Mesendoderm (in vitro differentiated cells): ENCODE data around the gene PPY.
"Not testable (repeated sequence)": the region's sequence is repeated elsewhere in the genome, so short reads cannot be mapped to it uniquely, and the experiment has no call there.

Experiments used
- DNase-seq: peaks from one replicate; pipeline ENCODE4 v3.0.0; 2013
- H2AK5ac ChIP-seq: 2 replicates; pipeline ENCODE4 v1.6.1; 2013; ENCODE audit warnings: low read length, inconsistent platforms
- H2BK120ac ChIP-seq: 2 replicates; pipeline ENCODE4 v1.6.1; 2013; ENCODE audit warnings: low read depth, mild to moderate bottlenecking, low read length, moderate library complexity, mixed read lengths
- H2BK15ac ChIP-seq: replicated peaks from 2 replicates; pipeline ENCODE4 v1.6.1; 2013; ENCODE audit warnings: low read depth, mild to moderate bottlenecking, moderate library complexity
- H2BK5ac ChIP-seq: 2 replicates; pipeline ENCODE4 v1.6.1; 2013; ENCODE audit warnings: low read length, inconsistent platforms
- H3K18ac ChIP-seq: 2 replicates; pipeline ENCODE4 v1.6.1; 2013; ENCODE audit warnings: mild to moderate bottlenecking, low read length, mixed read lengths
- H3K23ac ChIP-seq: one replicate; pipeline ENCODE4 v1.6.1; 2013; ENCODE audit warnings: low read length
- H3K27ac ChIP-seq: 2 replicates; pipeline ENCODE4 v1.5.1; 2013; ENCODE audit warnings: low read depth, mild to moderate bottlenecking, inconsistent platforms, low read length, moderate library complexity
- H3K27me3 ChIP-seq: 2 replicates; pipeline ENCODE4 v1.6.1; 2013; ENCODE audit warnings: low read length, control low read depth, mild to moderate bottlenecking, inconsistent platforms; ENCODE audit not compliant: insufficient read depth, poor library complexity
- H3K36me3 ChIP-seq: 2 replicates; pipeline ENCODE4 v1.6.1; 2013; ENCODE audit warnings: low read length, inconsistent platforms; ENCODE audit not compliant: control insufficient read depth, insufficient read depth
- H3K4ac ChIP-seq: one replicate; pipeline ENCODE4 v1.6.1; 2013; ENCODE audit warnings: low read depth, mild to moderate bottlenecking, low read length, moderate library complexity
- H3K4me1 ChIP-seq: 2 replicates; pipeline ENCODE4 v1.6.1; 2013; ENCODE audit warnings: low read depth, low read length, inconsistent platforms; ENCODE audit not compliant: control insufficient read depth
- H3K4me2 ChIP-seq: 2 replicates; pipeline ENCODE4 v1.6.1; 2013; ENCODE audit warnings: low read length
- H3K4me3 ChIP-seq: 2 replicates; pipeline ENCODE4 v1.5.1; 2013; ENCODE audit warnings: mild to moderate bottlenecking, low read length
- H3K56ac ChIP-seq: one replicate; pipeline ENCODE4 v1.6.1; 2013; ENCODE audit warnings: low read length
- H3K79me1 ChIP-seq: 2 replicates; pipeline ENCODE4 v1.6.1; 2013; ENCODE audit warnings: low read length, inconsistent platforms
- H3K79me2 ChIP-seq: 2 replicates; pipeline ENCODE4 v1.6.1; 2013; ENCODE audit warnings: mild to moderate bottlenecking, low read length; ENCODE audit not compliant: control insufficient read depth, insufficient read depth
- H3K9ac ChIP-seq: 2 replicates; pipeline ENCODE4 v1.6.1; 2013; ENCODE audit warnings: low read length, inconsistent platforms
- H4K5ac ChIP-seq: one replicate; pipeline ENCODE4 v1.6.1; 2013; ENCODE audit warnings: low read length
- H4K8ac ChIP-seq: one replicate; pipeline ENCODE4 v1.6.1; 2013; ENCODE audit warnings: low read depth, mild to moderate bottlenecking, control low read depth, low read length, moderate library complexity
- WGBS: extraction: QIAGEN DNeasy Blood & Tissue Kit; methylation state at CpG from one replicate; pipeline ENCODE4 v1.1.7; 2013; ENCODE audit warnings: low lambda C conversion rate, missing lambda C conversion rate; ENCODE audit not compliant: insufficient coverage; ENCODE audit errors: extremely low coverage; 5-methylcytosine and 5-hydroxymethylcytosine counted together

The PPY gene

DNA sequence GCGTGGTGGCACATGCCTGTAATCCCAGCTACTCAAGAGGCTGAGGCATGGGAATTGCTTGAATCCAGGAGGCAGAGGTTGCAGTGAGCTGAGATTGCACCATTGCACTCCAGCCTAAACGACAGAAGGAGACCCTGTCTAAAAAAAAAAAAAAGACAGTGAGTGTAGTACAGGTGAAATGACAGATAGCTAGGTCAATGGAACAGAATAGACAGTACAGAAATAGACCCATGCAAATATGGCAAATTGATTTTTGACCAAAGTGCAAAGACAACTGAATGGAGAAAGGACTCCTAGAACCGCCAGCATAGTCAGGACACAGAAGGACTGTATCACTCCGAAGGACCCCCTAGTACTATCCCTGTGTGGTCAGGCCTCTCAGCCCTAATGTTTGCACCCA is 28.1 kb upstream of the PPY start:
- H3K27ac ChIP-seq = no peak overlapping the region
- H3K36me3 ChIP-seq = no peaks in the 10 kb centered on the region
- no peaks in the 10 kb centered on the region for H3K4me1 ChIP-seq
- no peak overlapping the region for H4K8ac ChIP-seq
- H3K27me3 ChIP-seq = no peaks in the 10 kb centered on the region
- no peak for DNase-seq
- no peak overlapping the region for H2BK5ac ChIP-seq
- no peak overlapping the region for H3K18ac ChIP-seq
- no peak overlapping the region for H3K9ac ChIP-seq
- no peak overlapping the region for H2BK120ac ChIP-seq
- WGBS = no CpG with 5 or more reads among the region's 4 CpGs
- no peak overlapping the region for H3K23ac ChIP-seq
- no peak overlapping the region for H3K4ac ChIP-seq
- no peaks in the 10 kb centered on the region for H3K79me1 ChIP-seq
- no peak overlapping the region for H2BK15ac ChIP-seq
- no peak overlapping the region for H2AK5ac ChIP-seq
- no peak overlapping the region for H4K5ac ChIP-seq
- no peak overlapping the region for H3K56ac ChIP-seq
- H3K4me3 ChIP-seq = no peak overlapping the region
- no peaks in the 10 kb centered on the region for H3K79me2 ChIP-seq
- H3K4me2 ChIP-seq = no peak overlapping the region

DNA sequence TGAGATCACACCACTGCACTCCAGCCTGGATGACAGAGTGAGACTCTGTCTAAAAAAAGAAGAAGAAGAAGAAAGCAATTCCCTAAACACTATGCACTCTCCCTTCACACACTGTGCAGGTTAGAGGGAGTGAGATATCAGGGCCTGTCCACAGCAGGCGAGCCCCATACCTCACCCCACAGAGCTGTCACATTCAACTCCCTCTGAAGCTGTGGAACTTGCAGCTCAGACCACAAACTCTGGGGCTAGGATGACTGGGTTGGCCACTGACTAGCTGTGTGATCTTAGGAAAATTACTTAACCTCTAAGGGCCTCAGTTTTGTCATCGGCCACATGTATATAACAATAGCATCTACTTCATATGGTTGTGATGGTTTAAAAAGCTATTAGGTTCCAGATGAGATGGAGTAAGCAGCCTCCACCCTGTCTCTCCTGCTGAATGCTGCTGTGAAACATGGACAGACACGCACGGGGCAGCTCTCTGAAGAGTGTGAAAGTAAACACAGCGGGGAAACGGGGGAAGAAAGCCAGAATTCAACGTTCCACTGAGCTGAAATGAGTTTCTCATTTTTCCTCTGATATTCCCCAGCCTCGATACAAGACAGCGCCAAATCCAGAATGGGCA is 25.1 kb upstream of the PPY start:
- Histone ChIP-seq H4K5ac (no peak overlapping the region), H3K56ac (no peak overlapping the region), H3K79me1 (no peaks in the 10 kb centered on the region), H3K27ac (no peak overlapping the region), H3K18ac (no peak overlapping the region), H3K4me3 (no peak overlapping the region), H2AK5ac (no peak overlapping the region), H3K79me2 (no peaks in the 10 kb centered on the region), H2BK5ac (no peak overlapping the region), H3K4me1 (no peaks in the 10 kb centered on the region), H3K4ac (no peak overlapping the region), H2BK120ac (no peak overlapping the region), H4K8ac (no peak overlapping the region), H3K36me3 (no peaks in the 10 kb centered on the region), H3K9ac (no peak overlapping the region), H3K4me2 (no peak overlapping the region), H3K27me3 (no peaks in the 10 kb centered on the region), H3K23ac (no peak overlapping the region), H2BK15ac (no peak overlapping the region)
- no peak for DNase-seq
- WGBS = no CpG with 5 or more reads among the region's 9 CpGs

DNA sequence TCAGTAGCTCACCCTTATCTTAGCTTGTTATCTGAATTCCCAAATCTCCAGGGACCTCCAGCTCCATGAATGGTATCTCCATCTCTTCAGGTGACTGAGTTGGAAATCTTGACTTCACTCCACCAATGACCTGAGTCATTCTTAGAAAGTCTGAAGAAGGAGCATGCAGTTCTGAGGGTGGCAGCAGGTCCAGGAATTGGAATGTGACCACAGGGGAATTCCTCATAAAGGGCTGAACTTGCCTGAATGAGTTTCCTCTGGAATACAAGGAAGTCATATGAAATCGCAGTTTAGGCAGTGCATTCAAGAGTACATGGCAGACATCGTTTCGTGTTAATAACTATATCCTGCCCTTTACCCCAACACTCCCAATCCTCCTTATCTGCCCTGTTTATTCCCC is 24.0 kb upstream of the PPY start:
- H2BK15ac ChIP-seq = no peak overlapping the region
- WGBS = no CpG with 5 or more reads among the region's 3 CpGs
- H3K23ac ChIP-seq = no peak overlapping the region
- H2BK5ac ChIP-seq = no peak overlapping the region
- DNase-seq = no peak
- H3K36me3 ChIP-seq = no peaks in the 10 kb centered on the region
- no peak overlapping the region for H3K18ac ChIP-seq
- H2BK120ac ChIP-seq = no peak overlapping the region
- H2AK5ac ChIP-seq = no peak overlapping the region
- H3K27me3 ChIP-seq = no peaks in the 10 kb centered on the region
- H3K9ac ChIP-seq = no peak overlapping the region
- H4K8ac ChIP-seq = no peak overlapping the region
- H3K56ac ChIP-seq = no peak overlapping the region
- H4K5ac ChIP-seq = no peak overlapping the region
- no peaks in the 10 kb centered on the region for H3K79me1 ChIP-seq
- no peaks in the 10 kb centered on the region for H3K79me2 ChIP-seq
- H3K4me1 ChIP-seq = no peaks in the 10 kb centered on the region
- H3K4ac ChIP-seq = no peak overlapping the region
- H3K4me2 ChIP-seq = no peak overlapping the region
- H3K27ac ChIP-seq = no peak overlapping the region
- H3K4me3 ChIP-seq = no peak overlapping the region

DNA sequence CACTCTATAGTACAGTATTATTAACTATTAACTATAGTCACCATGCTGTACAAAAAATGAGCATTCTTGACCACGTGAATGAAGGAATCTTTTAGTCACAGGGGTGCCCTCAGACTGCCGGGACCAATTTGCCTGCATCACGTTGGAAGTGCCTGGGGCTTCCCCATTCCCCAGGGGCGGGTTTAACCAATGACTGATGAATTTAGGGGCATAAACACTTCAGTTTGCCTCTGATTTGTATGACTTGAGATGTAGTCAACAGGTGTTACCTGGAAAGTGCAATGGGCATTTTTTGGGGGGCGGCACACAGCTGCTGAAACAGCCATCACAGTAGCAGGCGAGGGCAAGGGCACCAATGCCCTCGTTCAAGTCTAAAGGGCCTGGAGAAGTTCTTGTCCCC is 20.2 kb upstream of the PPY start:
- Histone ChIP-seq H2BK15ac (no peak overlapping the region), H4K5ac (no peak overlapping the region), H2BK120ac (no peak overlapping the region), H3K4me3 (no peak overlapping the region), H3K23ac (no peak overlapping the region), H3K27ac (no peak overlapping the region), H3K79me1 (no peaks in the 10 kb centered on the region), H3K79me2 (no peaks in the 10 kb centered on the region), H3K4me1 (no peaks in the 10 kb centered on the region), H3K56ac (no peak overlapping the region), H3K9ac (no peak overlapping the region), H3K27me3 (no peaks in the 10 kb centered on the region), H3K36me3 (no peaks in the 10 kb centered on the region), H2AK5ac (no peak overlapping the region), H3K18ac (no peak overlapping the region), H2BK5ac (no peak overlapping the region), H3K4me2 (no peak overlapping the region), H4K8ac (no peak overlapping the region), H3K4ac (no peak overlapping the region)
- DNase-seq = no peak
- no CpG with 5 or more reads among the region's 7 CpGs for WGBS

DNA sequence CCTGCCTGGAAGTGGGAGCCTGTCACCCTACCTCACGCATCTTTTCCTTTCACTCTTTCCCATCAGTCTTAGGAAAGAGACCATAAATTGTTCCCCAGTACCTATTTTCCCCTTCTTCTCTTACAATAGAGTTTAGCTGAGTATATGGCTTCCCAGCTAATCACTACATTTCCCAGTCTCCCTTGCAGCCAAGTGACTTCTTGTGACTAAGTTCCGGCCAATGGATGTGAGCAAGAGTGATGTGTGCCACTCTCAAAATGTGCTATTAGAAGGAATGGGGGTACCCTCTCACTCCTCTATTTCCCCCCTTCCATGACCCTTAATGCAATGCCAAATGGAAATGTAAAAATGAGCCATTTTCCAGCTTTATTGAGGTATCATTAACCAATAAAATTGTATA is 19.7 kb upstream of the PPY start:
- Histone ChIP-seq H3K27ac (no peak overlapping the region), H3K4me1 (no peaks in the 10 kb centered on the region), H3K4ac (no peak overlapping the region), H3K27me3 (no peaks in the 10 kb centered on the region), H2AK5ac (no peak overlapping the region), H3K79me1 (no peaks in the 10 kb centered on the region), H3K56ac (no peak overlapping the region), H3K18ac (no peak overlapping the region), H3K4me2 (no peak overlapping the region), H3K36me3 (no peaks in the 10 kb centered on the region), H4K5ac (no peak overlapping the region), H3K79me2 (no peaks in the 10 kb centered on the region), H2BK5ac (no peak overlapping the region), H4K8ac (no peak overlapping the region), H3K4me3 (no peak overlapping the region), H3K23ac (no peak overlapping the region), H3K9ac (no peak overlapping the region), H2BK120ac (no peak overlapping the region), H2BK15ac (no peak overlapping the region)
- no CpG with 5 or more reads among the region's 2 CpGs for WGBS
- DNase-seq = no peak

DNA sequence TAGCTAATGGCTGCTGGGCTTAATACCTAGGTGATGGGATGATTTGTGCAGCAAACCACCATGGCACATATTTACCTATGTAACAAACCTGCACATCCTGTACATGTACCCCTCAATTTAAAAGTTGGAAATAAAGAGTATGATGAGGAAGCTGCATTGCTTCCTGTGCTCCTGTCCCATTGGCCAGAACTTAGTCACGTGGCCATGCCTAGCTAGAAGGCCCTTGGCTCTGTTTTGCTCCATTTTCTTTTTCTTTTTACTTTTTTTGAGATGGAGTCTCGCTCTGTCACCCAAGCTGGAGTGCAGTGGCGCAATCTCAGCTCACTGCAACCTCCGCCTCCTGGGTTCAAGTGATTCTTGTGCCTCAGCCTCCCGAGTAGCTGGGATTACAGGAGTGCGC is 19.0 kb upstream of the PPY start:
- not testable (repeated sequence) for H3K27ac ChIP-seq, H3K27me3 ChIP-seq

More for the DNA sequence above, 19.0 kb upstream of the PPY start:
- not testable (repeated sequence) for H3K79me2 ChIP-seq, H3K56ac ChIP-seq, H3K4me3 ChIP-seq, DNase-seq, H3K36me3 ChIP-seq, H3K23ac ChIP-seq, H3K4me1 ChIP-seq, H2BK15ac ChIP-seq, H3K18ac ChIP-seq, H4K5ac ChIP-seq, H3K79me1 ChIP-seq, H2BK120ac ChIP-seq, H2BK5ac ChIP-seq, H3K4me2 ChIP-seq, H3K9ac ChIP-seq, H2AK5ac ChIP-seq, H4K8ac ChIP-seq, H3K4ac ChIP-seq
- no CpG with 5 or more reads among the region's 6 CpGs for WGBS
